Tibial artery (tissue), 4 donors: ENCODE results near the gene ATP11A.

Experiments used
- DNase-seq, 2 donors: peaks; one replicate each; pipeline ENCODE4 v3.0.0-alpha.2; 2019
- H3K27ac ChIP-seq, 2 donors: fragments of 200-600 bp; sonication (generic) in 1 of 2; 1 replicate in 1 of 2; 2 replicates in 1 of 2; pipeline ENCODE4 v1.5.1; 2018 to 2019; ENCODE audit warnings: mild to moderate bottlenecking in 1 of 2
- H3K27me3 ChIP-seq, 2 donors: fragments of 200-600 bp; sonication (generic) in 1 of 2; one replicate each; pipeline versions ENCODE4 v1.5.1 to v1.6.0; 2016 to 2019
- H3K36me3 ChIP-seq, 3 donors: fragments of 200-600 bp; sonication (generic) in 2 of 3; one replicate each; pipeline ENCODE4 v1.5.1; 2016 to 2019; ENCODE audit warnings: mild to moderate bottlenecking in 2 of 3
- H3K4me1 ChIP-seq, 4 donors: fragments of 200-600 bp; sonication (generic) in 2 of 4; 1 replicate in 3 of 4; 2 replicates in 1 of 4; pipeline ENCODE4 v1.5.1; 2016 to 2019
- H3K4me3 ChIP-seq, 2 donors: fragments of 200-600 bp; sonication (generic) in 1 of 2; 1 replicate in 1 of 2; 2 replicates in 1 of 2; pipeline ENCODE4 v1.5.1; 2018 to 2019; ENCODE audit warnings: mild to moderate bottlenecking in 2 of 2
- H3K9me3 ChIP-seq, 3 donors: fragments of 200-600 bp; sonication (generic) in 1 of 3; one replicate each; pipeline ENCODE4 v1.5.1; 2016 to 2019
- CTCF ChIP-seq, 2 experiments: fragments of 200-600 bp in 1 of 2; fragments of 450-650 bp in 1 of 2; IDR thresholded peaks; one replicate each; pipeline ENCODE4 v1.5.1; 2017 to 2019; ENCODE audit warnings: antibody characterized with exemption in 2 of 2, mild to moderate bottlenecking in 1 of 2, moderate library complexity in 1 of 2
- intact Hi-C: fragments of 100-400 bp; cut with DNase I; formaldehyde crosslinking; loops from one replicate; pipeline ENCODE4 v1.15.0; 2023; ENCODE audit warnings: low total_unique reads

The ATP11A gene

GRCh38 chr13:112807653-112808376 is 118.0 kb downstream of the ATP11A start:
- H3K27me3 ChIP-seq = no peaks in the 10 kb centered on the region
- H3K9me3 ChIP-seq = no peaks in the 10 kb centered on the region
- peak in 1 of 2 donors; percentile 52 for DNase-seq
- no peak overlapping the region for H3K4me3 ChIP-seq
- H3K4me1 ChIP-seq = no peaks in the 10 kb centered on the region
- no peak overlapping the region for H3K27ac ChIP-seq
- peaks cover 0 to 44% (median 37%) of the 10 kb centered on the region in 3 donors for H3K36me3 ChIP-seq
- TF ChIP-seq CTCF (IDR thresholded peaks at IDR 0.05) = no peak
- intact Hi-C loops = no loop called here

- Histone ChIP-seq H3K36me3 (peaks cover 0 to 44% (median 44%) of the 10 kb centered on the region in 3 donors), H3K27ac (no peak overlapping the region), H3K27me3 (no peaks in the 10 kb centered on the region), H3K4me1 (no peaks in the 10 kb centered on the region), H3K4me3 (no peak overlapping the region), H3K9me3 (no peaks in the 10 kb centered on the region)
- TF ChIP-seq CTCF (IDR thresholded peaks at IDR 0.05) = no peak
- intact Hi-C loops = no loop called here
- DNase-seq = peak in 1 of 2 donors; percentile 51
Measured at GRCh38 chr13:112808377-112809140, 118.7 kb downstream of the ATP11A start.

- Histone ChIP-seq H3K27ac (no peak overlapping the region), H3K9me3 (no peaks in the 10 kb centered on the region), H3K4me3 (no peak overlapping the region), H3K27me3 (no peaks in the 10 kb centered on the region), H3K36me3 (peaks cover 0 to 45% (median 44%) of the 10 kb centered on the region in 3 donors), H3K4me1 (no peaks in the 10 kb centered on the region)
- DNase-seq = peak in 1 of 2 donors; percentile 50
- TF ChIP-seq CTCF (IDR thresholded peaks at IDR 0.05) = no peak
- intact Hi-C loops = no loop called here
Measured at GRCh38 chr13:112809332-112810315, 119.8 kb downstream of the ATP11A start.

- intact Hi-C loops = no loop called here
- Histone ChIP-seq H3K27ac (no peak overlapping the region), H3K9me3 (no peaks in the 10 kb centered on the region), H3K36me3 (peaks cover 0 to 49% (median 44%) of the 10 kb centered on the region in 3 donors), H3K4me1 (no peaks in the 10 kb centered on the region), H3K4me3 (no peak overlapping the region), H3K27me3 (no peaks in the 10 kb centered on the region)
- no peak for TF ChIP-seq CTCF (IDR thresholded peaks at IDR 0.05)
- DNase-seq = peak in 1 of 2 donors; percentile 28
Measured at GRCh38 chr13:112810608-112811007, 120.8 kb downstream of the ATP11A start.
